Colon (tissue), 2 donors: ENCODE results near the gene PILRA.

ENCODE experiments used
- FAIRE-seq: peaks from 2 replicates; lab custom pipeline; 2012; peaks lifted over from hg19 to GRCh38; lab: Jason Lieb, UNC
- donor health status: control.
- donor health status: control.

PILRA gene

GRCh38 chr7:100413346-100413745, 40.1 kb downstream of the PILRA start:
- no peak for FAIRE-seq

GRCh38 chr7:100413889-100414288, 40.6 kb downstream of the PILRA start:
- no peak for FAIRE-seq

- FAIRE-seq: no peak
These were observed 42.2 kb downstream of the PILRA start for GRCh38 chr7:100415448-100415847.

- FAIRE-seq: no peak
These were observed 45.8 kb downstream of the PILRA start for GRCh38 chr7:100418930-100419659.

GRCh38 chr7:100419660-100420226, 46.5 kb downstream of the PILRA start:
- no peak for FAIRE-seq

GRCh38 chr7:100423315-100423714, 50.0 kb downstream of the PILRA start:
- FAIRE-seq: no peak

GRCh38 chr7:100425347-100425746, 52.1 kb downstream of the PILRA start:
- FAIRE-seq: no peak

- FAIRE-seq: no peak
These were observed 53.2 kb downstream of the PILRA start for GRCh38 chr7:100426516-100426915.

- FAIRE-seq: no peak
These were observed 54.5 kb downstream of the PILRA start for GRCh38 chr7:100427762-100428198.

- no peak for FAIRE-seq
These were observed 55.1 kb downstream of the PILRA start, which contains the start of gene ZCWPW1 for GRCh38 chr7:100428199-100428966. TSS of gene ZCWPW1 (minus strand) at chr7:100428703. CDS start at chr7:100420649, 8,054 bp downstream.

- peak; percentile 60 for FAIRE-seq
These were observed 55.8 kb downstream of the PILRA start for GRCh38 chr7:100428967-100429636.

GRCh38 chr7:100429637-100430492, 56.6 kb downstream of the PILRA start, which contains the start of gene MEPCE:
TSS of gene MEPCE (plus strand) at chr7:100429831. CDS start at chr7:100430019, 188 bp downstream.
- FAIRE-seq: no peak

- FAIRE-seq: no peak
These were observed 57.4 kb downstream of the PILRA start for GRCh38 chr7:100430493-100431285.

- FAIRE-seq: no peak
These were observed 58.0 kb downstream of the PILRA start for GRCh38 chr7:100431286-100431735.

- FAIRE-seq: no peak
These were observed 58.8 kb downstream of the PILRA start for GRCh38 chr7:100432053-100432452.

- FAIRE-seq: no peak
These were observed 59.5 kb downstream of the PILRA start for GRCh38 chr7:100432621-100433275.

- no peak for FAIRE-seq
These were observed 59.9 kb downstream of the PILRA start for GRCh38 chr7:100433276-100433591.

- no peak for FAIRE-seq
These were observed 60.5 kb downstream of the PILRA start for GRCh38 chr7:100433592-100434296.
